Smooth muscle cell (in vitro differentiated cells): Measurements from ENCODE around the gene NTN3. TPM values are rescaled to one million over a fixed set of nuclear protein-coding genes. Genes with fewer than 3 reads are reported as not detected.
A peak's percentile ranks its signal among the peaks of the same experiment; 100 is the strongest.

Source experiments
- DNase-seq: peaks from one replicate; lab custom pipeline; 2025; ENCODE audit not compliant: unreplicated experiment; lab: John Stamatoyannopoulos, UW
- H2AFZ ChIP-seq: fragments of 200-600 bp; sonication (generic); 2 replicates; pipeline ENCODE4 v1.6.0; 2016; ENCODE audit warnings: antibody characterized with exemption, low read depth, mild to moderate bottlenecking
- H3F3A ChIP-seq: fragments of 200-600 bp; sonication (generic); 2 replicates; pipeline ENCODE4 v1.6.0; 2017; ENCODE audit warnings: antibody characterized with exemption, low read depth
- H3K27ac ChIP-seq: fragments of 200-600 bp; sonication (generic); 2 replicates; pipeline ENCODE4 v1.5.1; 2016; ENCODE audit warnings: low read depth, mild to moderate bottlenecking
- H3K27me3 ChIP-seq: fragments of 200-600 bp; sonication (generic); 2 replicates; pipeline ENCODE4 v1.6.1; 2016; ENCODE audit warnings: low read depth, mild to moderate bottlenecking
- H3K36me3 ChIP-seq: fragments of 200-600 bp; sonication (generic); 2 replicates; pipeline ENCODE4 v1.5.1; 2016; ENCODE audit warnings: low read depth
- H3K4me1 ChIP-seq: fragments of 200-600 bp; sonication (generic); 2 replicates; pipeline ENCODE4 v1.5.1; 2016; ENCODE audit warnings: low read depth
- H3K4me2 ChIP-seq: fragments of 200-600 bp; sonication (generic); 2 replicates; pipeline ENCODE4 v1.6.0; 2016; ENCODE audit warnings: mild to moderate bottlenecking
- H3K4me3 ChIP-seq: fragments of 200-600 bp; sonication (generic); 2 replicates; pipeline ENCODE4 v1.5.1; 2016; ENCODE audit warnings: mild to moderate bottlenecking
- H3K79me2 ChIP-seq: fragments of 200-600 bp; sonication (generic); 2 replicates; pipeline ENCODE4 v1.6.0; 2016; ENCODE audit warnings: low read depth, mild to moderate bottlenecking
- H3K9ac ChIP-seq: fragments of 200-600 bp; sonication (generic); 2 replicates; pipeline ENCODE4 v1.6.0; 2016; ENCODE audit warnings: low read depth
- H3K9me3 ChIP-seq: fragments of 200-600 bp; sonication (generic); replicated peaks from 2 replicates; pipeline ENCODE4 v1.5.1; 2016; ENCODE audit warnings: low read depth
- H4K20me1 ChIP-seq: fragments of 200-600 bp; sonication (generic); 2 replicates; pipeline ENCODE4 v1.6.0; 2016; ENCODE audit warnings: low read depth
- WGBS: methylation state at CpG from one replicate; pipeline ENCODE4 v1.1.7; 2016; ENCODE audit warnings: low lambda C conversion rate; 5-methylcytosine and 5-hydroxymethylcytosine counted together
- polyA plus RNA-seq: library from polyadenylated mRNA; unstranded; fragments of >200 nt; fragmentation: Nextera tagmentation; extraction: Ambion mirVana; gene quantifications from 2 replicates; pipeline ENCODE4 v1.2.1, GENCODE V29; 2016
- total RNA-seq: library from RNA; depleted of rRNA; stranded (reverse); fragments of >200 nt; gene quantifications from 2 replicates; pipeline ENCODE4 v1.2.3, GENCODE V29; 2014
- TF ChIP-seq, protein P1 (sequence below): fragments of 200-600 bp; sonication (generic); IDR thresholded peaks from 2 replicates; pipeline ENCODE4 v1.5.1; 2017; ENCODE audit warnings: borderline replicate concordance, mild to moderate bottlenecking, antibody characterized with exemption; ENCODE audit not compliant: insufficient read depth, poor library complexity, severe bottlenecking

The NTN3 gene
- total and polyA plus RNA-seq, 2 experiments from 2014 or later = 0.23 to 5.2 TPM

GRCh38 chr16:2513405-2514332 lies 42.6 kb downstream of the NTN3 start, which contains the start of gene ATP6V0C:
ATP6V0C (plus strand) TSS chr16:2513952; CDS start chr16:2514104, 152 bp downstream.
- Histone ChIP-seq H3K4me1 (peaks cover 29% of the 10 kb centered on the region), H2AFZ (peak within 1 kb of the TSS; percentile 66), H3K4me3 (peak within 1 kb of the TSS; percentile 100), H3F3A (peaks cover 3% of the 10 kb centered on the region), H4K20me1 (peaks cover 43% of the 10 kb centered on the region), H3K9ac (peak within 1 kb of the TSS; percentile 100), H3K36me3 (no peaks in the 10 kb centered on the region), H3K27me3 (no peaks in the 10 kb centered on the region), H3K9me3 (no peaks in the 10 kb centered on the region), H3K27ac (peak within 1 kb of the TSS; percentile 100), H3K79me2 (peaks cover 48% of the 10 kb centered on the region), H3K4me2 (peak within 1 kb of the TSS; percentile 98)
- TF ChIP-seq, protein P1, sequence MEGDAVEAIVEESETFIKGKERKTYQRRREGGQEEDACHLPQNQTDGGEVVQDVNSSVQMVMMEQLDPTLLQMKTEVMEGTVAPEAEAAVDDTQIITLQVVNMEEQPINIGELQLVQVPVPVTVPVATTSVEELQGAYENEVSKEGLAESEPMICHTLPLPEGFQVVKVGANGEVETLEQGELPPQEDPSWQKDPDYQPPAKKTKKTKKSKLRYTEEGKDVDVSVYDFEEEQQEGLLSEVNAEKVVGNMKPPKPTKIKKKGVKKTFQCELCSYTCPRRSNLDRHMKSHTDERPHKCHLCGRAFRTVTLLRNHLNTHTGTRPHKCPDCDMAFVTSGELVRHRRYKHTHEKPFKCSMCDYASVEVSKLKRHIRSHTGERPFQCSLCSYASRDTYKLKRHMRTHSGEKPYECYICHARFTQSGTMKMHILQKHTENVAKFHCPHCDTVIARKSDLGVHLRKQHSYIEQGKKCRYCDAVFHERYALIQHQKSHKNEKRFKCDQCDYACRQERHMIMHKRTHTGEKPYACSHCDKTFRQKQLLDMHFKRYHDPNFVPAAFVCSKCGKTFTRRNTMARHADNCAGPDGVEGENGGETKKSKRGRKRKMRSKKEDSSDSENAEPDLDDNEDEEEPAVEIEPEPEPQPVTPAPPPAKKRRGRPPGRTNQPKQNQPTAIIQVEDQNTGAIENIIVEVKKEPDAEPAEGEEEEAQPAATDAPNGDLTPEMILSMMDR = no peak
- 2% methylated on average over 37 of the region's 122 CpGs for WGBS
- DNase-seq = peak; percentile 93

DNA sequence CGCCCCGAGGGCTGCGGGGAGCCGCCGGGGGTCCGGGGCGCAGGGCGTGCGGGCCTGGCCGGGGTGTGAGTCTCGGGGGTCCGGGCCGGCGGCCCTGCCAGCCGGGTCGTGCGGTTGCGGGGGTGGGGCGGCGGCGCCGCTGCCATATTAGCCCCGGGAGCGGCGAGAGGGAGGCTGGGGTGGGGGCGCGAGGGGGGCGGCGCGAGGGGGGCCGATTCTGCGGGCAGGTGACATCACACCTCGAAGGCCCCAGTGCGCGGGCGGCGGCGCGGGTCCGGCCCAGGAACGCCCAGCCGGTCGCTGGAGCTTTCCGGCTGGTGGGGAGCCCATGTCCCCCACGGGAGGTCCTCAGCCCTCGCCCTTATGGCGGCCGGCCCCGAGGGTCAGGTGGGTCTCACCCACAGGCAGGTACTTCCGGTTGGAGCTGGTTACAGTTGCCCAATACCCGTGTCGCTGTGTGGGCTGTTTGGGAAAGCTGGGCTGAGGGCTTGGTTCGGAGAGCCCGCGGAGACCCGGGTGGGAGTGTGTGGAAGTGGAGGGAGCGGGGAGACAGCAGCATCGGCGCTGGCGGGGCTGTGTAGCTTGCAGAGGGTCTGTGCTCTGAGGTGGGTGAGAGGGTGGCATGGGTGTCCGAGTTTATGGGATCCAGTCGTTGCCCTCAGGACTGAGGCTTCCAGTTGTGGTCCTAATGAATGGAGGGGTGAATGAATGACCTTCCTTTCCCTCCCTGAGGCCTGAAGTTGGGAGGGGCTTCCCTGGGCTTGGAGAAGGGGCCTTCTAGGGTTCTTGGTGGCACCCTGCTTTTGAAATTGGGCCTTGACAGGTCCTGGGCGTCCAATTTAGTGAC lies 43.5 kb downstream of the NTN3 start:
- Histone ChIP-seq H3K9ac (peak overlapping the region; percentile 100), H3K79me2 (peaks cover 57% of the 10 kb centered on the region), H3K4me1 (peaks cover 29% of the 10 kb centered on the region), H3K36me3 (no peaks in the 10 kb centered on the region), H3K27ac (peak overlapping the region; percentile 100), H2AFZ (no peak overlapping the region), H3F3A (peaks cover 3% of the 10 kb centered on the region), H4K20me1 (peaks cover 52% of the 10 kb centered on the region), H3K4me2 (peak overlapping the region; percentile 98), H3K9me3 (no peaks in the 10 kb centered on the region), H3K4me3 (peak overlapping the region; percentile 100), H3K27me3 (no peaks in the 10 kb centered on the region)
- 2% methylated on average over 38 of the region's 63 CpGs for WGBS
- no peak for DNase-seq
- TF ChIP-seq, protein P1 = no peak

DNA sequence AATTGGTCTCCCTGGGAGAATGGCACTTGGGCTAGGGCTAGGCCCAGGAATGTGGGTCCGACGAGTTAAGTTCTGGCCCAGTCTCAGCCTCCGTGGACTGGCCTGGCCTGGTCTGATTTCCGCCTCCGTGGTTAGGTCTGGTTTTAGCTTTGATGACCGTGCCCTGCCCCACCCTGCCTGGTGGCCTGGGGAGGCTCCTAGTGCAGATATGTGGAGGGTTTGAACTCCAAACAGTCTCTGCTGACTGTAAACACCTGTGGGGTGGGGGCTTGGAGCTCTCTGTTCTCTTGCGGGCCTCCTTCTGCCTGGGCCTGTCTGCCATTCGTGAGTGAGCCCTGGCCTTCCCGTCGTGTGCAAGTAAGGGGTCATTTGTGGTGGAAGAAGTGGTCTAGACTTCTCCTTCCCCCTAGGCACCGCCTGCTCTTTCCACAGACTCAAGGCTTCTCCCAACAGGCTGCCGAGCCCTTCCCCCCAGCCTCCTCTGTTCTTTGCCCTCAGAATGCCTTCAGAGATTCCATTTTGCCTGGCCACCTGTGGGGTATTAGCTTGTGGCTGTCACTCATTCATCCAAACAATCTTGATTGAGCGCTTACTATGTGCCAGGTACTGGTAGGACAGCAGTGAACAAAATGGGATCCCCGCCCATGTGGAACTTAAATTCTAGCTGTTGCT lies 44.2 kb downstream of the NTN3 start:
- Histone ChIP-seq H3K4me3 (peak overlapping the region; percentile 100), H3F3A (peaks cover 3% of the 10 kb centered on the region), H3K27ac (peak overlapping the region; percentile 100), H3K4me1 (peaks cover 29% of the 10 kb centered on the region), H3K4me2 (peak overlapping the region; percentile 98), H3K27me3 (no peaks in the 10 kb centered on the region), H3K36me3 (no peaks in the 10 kb centered on the region), H3K9me3 (no peaks in the 10 kb centered on the region), H2AFZ (no peak overlapping the region), H3K79me2 (peaks cover 60% of the 10 kb centered on the region), H4K20me1 (peaks cover 56% of the 10 kb centered on the region), H3K9ac (peak overlapping the region; percentile 100)
- TF ChIP-seq, protein P1 = no peak
- DNase-seq = no peak
- 51% methylated on average over 14 of the region's 14 CpGs for WGBS
